ENCODE measurements around the gene RPN2.
"Not testable (repeated sequence)": the region's sequence is repeated elsewhere in the genome, so short reads cannot be mapped to it uniquely, and the experiment has no call there.

RPN2 gene

DNA sequence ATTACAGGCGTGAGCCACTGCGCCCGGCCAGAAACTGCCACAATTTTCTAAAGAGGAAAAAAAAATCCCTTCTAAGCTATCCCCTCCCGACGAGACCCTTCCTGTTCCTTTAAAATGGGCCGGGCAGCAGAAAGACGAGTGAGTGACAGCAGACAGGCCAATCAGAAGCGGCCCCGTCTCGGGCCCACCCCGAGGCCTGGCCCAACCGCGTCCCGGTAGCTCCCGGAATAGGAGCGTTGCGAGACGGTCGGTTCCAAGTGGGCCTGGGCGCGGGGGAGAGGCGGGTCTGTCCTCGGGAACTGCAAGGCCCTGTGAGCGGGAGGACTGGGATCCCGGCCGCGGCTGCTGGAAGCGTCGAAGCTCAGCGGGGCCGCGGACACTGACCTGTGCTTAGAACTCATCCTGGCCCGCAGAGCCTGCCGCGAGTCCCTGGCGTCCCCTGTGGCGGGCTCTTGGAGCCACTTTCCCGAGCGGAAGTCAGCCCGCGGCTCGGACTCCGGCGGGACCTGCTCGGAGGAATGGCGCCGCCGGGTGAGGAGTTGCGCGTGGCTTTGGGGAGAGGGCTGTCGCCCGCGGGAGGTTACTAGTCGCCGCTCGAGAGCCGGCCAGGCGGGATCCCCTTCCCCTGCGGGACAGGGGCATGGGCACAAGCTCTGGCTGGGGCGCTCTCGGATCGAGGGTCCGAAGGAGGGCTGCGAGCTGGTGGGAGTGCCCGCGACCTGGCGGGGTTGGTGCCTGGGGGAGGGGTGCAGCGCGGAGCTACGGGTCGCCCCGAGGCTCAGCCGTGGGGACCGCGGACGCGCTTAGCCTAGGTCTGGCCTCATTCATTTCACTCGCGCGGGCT is at the start of gene RPN2, which contains the start of gene MROH8:
Gene RPN2, plus strand, starts transcription at position 492 of the 844 bp plus-strand sequence. Its CDS starts 27 bp downstream, at position 519.
Gene MROH8, minus strand, starts transcription at position 710 of the 844 bp plus-strand sequence.
- H3K4me3 ChIP-seq (ENCODE audit: low read length), result peak within 1 kb of the TSS; percentile 38
- no peaks in the 10 kb centered on the region for H3K27me3 ChIP-seq (ENCODE audit: control insufficient read depth, insufficient read depth, low read length)
- H3K4me1 ChIP-seq (ENCODE audit: control insufficient read depth, insufficient read depth, low read length), result no peaks in the 10 kb centered on the region
- no peaks in the 10 kb centered on the region for H3K36me3 ChIP-seq (ENCODE audit: control insufficient read depth, insufficient read depth, low read length)
- no peaks in the 10 kb centered on the region for H3K9me3 ChIP-seq (ENCODE audit: control insufficient read depth, low read length)
- peak within 1 kb of the TSS; percentile 84 for H3K9ac ChIP-seq (ENCODE audit: low read length)

DNA sequence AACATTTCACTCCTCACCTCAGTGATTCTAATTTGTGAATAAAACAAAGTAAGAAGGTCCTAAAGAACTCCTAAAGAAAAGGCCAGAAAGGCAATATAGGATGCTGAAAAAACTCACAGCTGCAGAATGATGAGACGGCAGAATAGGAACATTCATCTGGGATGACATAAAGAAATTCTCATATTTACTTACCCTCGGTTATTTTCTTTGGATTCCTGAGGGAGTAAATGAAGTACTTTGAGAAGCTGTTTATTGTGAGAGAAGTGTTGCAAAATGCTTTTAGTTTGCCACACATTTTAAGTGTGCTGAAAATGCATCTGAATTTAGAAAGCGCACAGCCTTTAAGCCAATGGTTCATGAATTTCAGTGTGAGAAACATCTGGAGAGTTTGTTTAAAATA is 47.6 kb upstream of the RPN2 start:
- Histone ChIP-seq H3K27me3 (ENCODE audit: control insufficient read depth, insufficient read depth, low read length) (no peaks in the 10 kb centered on the region), H3K4me3 (ENCODE audit: low read length) (no peak overlapping the region), H3K4me1 (ENCODE audit: control insufficient read depth, insufficient read depth, low read length) (no peaks in the 10 kb centered on the region), H3K9me3 (ENCODE audit: control insufficient read depth, low read length) (no peaks in the 10 kb centered on the region), H3K36me3 (ENCODE audit: control insufficient read depth, insufficient read depth, low read length) (no peaks in the 10 kb centered on the region), H3K9ac (ENCODE audit: low read length) (no peak overlapping the region)

GRCh38 chr20:37133952-37134351 is 45.2 kb upstream of the RPN2 start:
- Histone ChIP-seq H3K36me3 (ENCODE audit: control insufficient read depth, insufficient read depth, low read length) (no peaks in the 10 kb centered on the region), H3K9ac (ENCODE audit: low read length) (no peak overlapping the region), H3K4me3 (ENCODE audit: low read length) (no peak overlapping the region), H3K4me1 (ENCODE audit: control insufficient read depth, insufficient read depth, low read length) (no peaks in the 10 kb centered on the region), H3K27me3 (ENCODE audit: control insufficient read depth, insufficient read depth, low read length) (no peaks in the 10 kb centered on the region), H3K9me3 (ENCODE audit: control insufficient read depth, low read length) (no peaks in the 10 kb centered on the region)

- H3K9me3 ChIP-seq (ENCODE audit: control insufficient read depth, low read length), result no peaks in the 10 kb centered on the region
- H3K36me3 ChIP-seq (ENCODE audit: control insufficient read depth, insufficient read depth, low read length), result no peaks in the 10 kb centered on the region
- no peak overlapping the region for H3K4me3 ChIP-seq (ENCODE audit: low read length)
- H3K27me3 ChIP-seq (ENCODE audit: control insufficient read depth, insufficient read depth, low read length), result no peaks in the 10 kb centered on the region
- H3K4me1 ChIP-seq (ENCODE audit: control insufficient read depth, insufficient read depth, low read length), result no peaks in the 10 kb centered on the region
- H3K9ac ChIP-seq (ENCODE audit: low read length), result no peak overlapping the region
Observed at GRCh38 chr20:37137547-37137946, 41.6 kb upstream of the RPN2 start.

- Histone ChIP-seq H3K27me3 (ENCODE audit: control insufficient read depth, insufficient read depth, low read length) (no peaks in the 10 kb centered on the region), H3K36me3 (ENCODE audit: control insufficient read depth, insufficient read depth, low read length) (no peaks in the 10 kb centered on the region), H3K4me1 (ENCODE audit: control insufficient read depth, insufficient read depth, low read length) (no peaks in the 10 kb centered on the region), H3K4me3 (ENCODE audit: low read length) (no peak overlapping the region), H3K9ac (ENCODE audit: low read length) (no peak overlapping the region), H3K9me3 (ENCODE audit: control insufficient read depth, low read length) (no peaks in the 10 kb centered on the region)
Observed at GRCh38 chr20:37142708-37143107, 36.4 kb upstream of the RPN2 start.

- no peaks in the 10 kb centered on the region for H3K9me3 ChIP-seq (ENCODE audit: control insufficient read depth, low read length)
- no peak overlapping the region for H3K4me3 ChIP-seq (ENCODE audit: low read length)
- no peaks in the 10 kb centered on the region for H3K4me1 ChIP-seq (ENCODE audit: control insufficient read depth, insufficient read depth, low read length)
- no peak overlapping the region for H3K9ac ChIP-seq (ENCODE audit: low read length)
- no peaks in the 10 kb centered on the region for H3K36me3 ChIP-seq (ENCODE audit: control insufficient read depth, insufficient read depth, low read length)
- H3K27me3 ChIP-seq (ENCODE audit: control insufficient read depth, insufficient read depth, low read length), result no peaks in the 10 kb centered on the region
Observed at GRCh38 chr20:37144856-37145404, 34.2 kb upstream of the RPN2 start.

- Histone ChIP-seq H3K27me3 (ENCODE audit: control insufficient read depth, insufficient read depth, low read length) (no peaks in the 10 kb centered on the region), H3K4me1 (ENCODE audit: control insufficient read depth, insufficient read depth, low read length) (no peaks in the 10 kb centered on the region), H3K9ac (ENCODE audit: low read length) (no peak overlapping the region), H3K4me3 (ENCODE audit: low read length) (no peak overlapping the region), H3K9me3 (ENCODE audit: control insufficient read depth, low read length) (no peaks in the 10 kb centered on the region), H3K36me3 (ENCODE audit: control insufficient read depth, insufficient read depth, low read length) (no peaks in the 10 kb centered on the region)
Observed at GRCh38 chr20:37147250-37147649, 31.9 kb upstream of the RPN2 start.

DNA sequence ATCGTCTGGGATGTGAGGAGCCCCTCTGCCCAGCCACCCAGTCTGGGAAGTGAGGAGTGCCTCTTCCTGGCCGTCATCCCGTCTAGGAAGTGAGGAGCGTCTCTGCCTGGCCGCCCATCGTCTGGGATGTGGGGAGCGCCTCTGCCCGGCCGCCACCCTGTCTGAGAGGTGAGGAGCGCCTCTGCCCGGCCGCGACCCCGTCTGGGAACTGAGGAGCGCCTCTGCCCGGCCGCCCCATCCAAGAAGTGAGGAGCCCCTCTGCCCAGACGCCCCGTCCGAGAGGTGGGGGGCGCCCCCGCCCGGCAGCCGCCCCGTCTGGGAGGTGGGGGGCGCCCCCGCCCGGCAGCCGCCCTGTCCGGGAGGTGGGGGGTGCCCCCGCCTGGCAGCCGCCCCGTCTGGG is 28.3 kb upstream of the RPN2 start:
- not testable (repeated sequence) for H3K27me3 ChIP-seq (ENCODE audit: control insufficient read depth, insufficient read depth, low read length); H3K4me3 ChIP-seq (ENCODE audit: low read length); H3K36me3 ChIP-seq (ENCODE audit: control insufficient read depth, insufficient read depth, low read length); H3K9ac ChIP-seq (ENCODE audit: low read length); H3K9me3 ChIP-seq (ENCODE audit: control insufficient read depth, low read length); H3K4me1 ChIP-seq (ENCODE audit: control insufficient read depth, insufficient read depth, low read length)

GRCh38 chr20:37151529-37151928 is 27.6 kb upstream of the RPN2 start:
- no peak overlapping the region for H3K4me3 ChIP-seq (ENCODE audit: low read length)
- no peaks in the 10 kb centered on the region for H3K27me3 ChIP-seq (ENCODE audit: control insufficient read depth, insufficient read depth, low read length)
- no peaks in the 10 kb centered on the region for H3K4me1 ChIP-seq (ENCODE audit: control insufficient read depth, insufficient read depth, low read length)
- no peaks in the 10 kb centered on the region for H3K9me3 ChIP-seq (ENCODE audit: control insufficient read depth, low read length)
- H3K9ac ChIP-seq (ENCODE audit: low read length), result no peak overlapping the region
- no peaks in the 10 kb centered on the region for H3K36me3 ChIP-seq (ENCODE audit: control insufficient read depth, insufficient read depth, low read length)

DNA sequence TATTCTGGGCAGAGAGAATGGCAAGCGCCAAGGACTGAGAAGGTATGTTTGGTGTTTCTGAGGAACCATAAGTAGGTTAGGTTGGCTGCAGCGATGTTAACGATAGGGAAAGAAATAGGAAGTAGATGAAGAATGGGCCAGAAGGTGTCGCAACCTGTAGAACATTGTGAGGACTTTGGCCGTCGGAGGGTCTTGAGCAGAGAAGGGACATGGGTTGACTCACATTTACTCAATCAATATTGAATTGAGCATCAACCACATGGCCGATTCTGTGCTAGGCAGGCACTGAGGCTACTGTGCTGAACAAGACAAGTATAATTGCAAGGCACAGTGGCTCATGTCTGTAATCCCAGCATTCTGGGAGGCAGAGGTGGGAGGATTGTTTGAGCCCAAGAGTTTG is 26.8 kb upstream of the RPN2 start:
- no peak overlapping the region for H3K4me3 ChIP-seq (ENCODE audit: low read length)
- H3K27me3 ChIP-seq (ENCODE audit: control insufficient read depth, insufficient read depth, low read length), result no peaks in the 10 kb centered on the region
- no peak overlapping the region for H3K9ac ChIP-seq (ENCODE audit: low read length)
- H3K4me1 ChIP-seq (ENCODE audit: control insufficient read depth, insufficient read depth, low read length), result no peaks in the 10 kb centered on the region
- H3K36me3 ChIP-seq (ENCODE audit: control insufficient read depth, insufficient read depth, low read length), result no peaks in the 10 kb centered on the region
- no peaks in the 10 kb centered on the region for H3K9me3 ChIP-seq (ENCODE audit: control insufficient read depth, low read length)

GRCh38 chr20:37154684-37155298 is 24.3 kb upstream of the RPN2 start:
- H3K36me3 ChIP-seq (ENCODE audit: control insufficient read depth, insufficient read depth, low read length), result no peaks in the 10 kb centered on the region
- no peaks in the 10 kb centered on the region for H3K9me3 ChIP-seq (ENCODE audit: control insufficient read depth, low read length)
- H3K27me3 ChIP-seq (ENCODE audit: control insufficient read depth, insufficient read depth, low read length), result no peaks in the 10 kb centered on the region
- no peak overlapping the region for H3K4me3 ChIP-seq (ENCODE audit: low read length)
- H3K9ac ChIP-seq (ENCODE audit: low read length), result no peak overlapping the region
- no peaks in the 10 kb centered on the region for H3K4me1 ChIP-seq (ENCODE audit: control insufficient read depth, insufficient read depth, low read length)

GRCh38 chr20:37155987-37156386 is 23.1 kb upstream of the RPN2 start:
- no peaks in the 10 kb centered on the region for H3K4me1 ChIP-seq (ENCODE audit: control insufficient read depth, insufficient read depth, low read length)
- H3K4me3 ChIP-seq (ENCODE audit: low read length), result no peak overlapping the region
- no peak overlapping the region for H3K9ac ChIP-seq (ENCODE audit: low read length)
- no peaks in the 10 kb centered on the region for H3K9me3 ChIP-seq (ENCODE audit: control insufficient read depth, low read length)
- no peaks in the 10 kb centered on the region for H3K36me3 ChIP-seq (ENCODE audit: control insufficient read depth, insufficient read depth, low read length)
- H3K27me3 ChIP-seq (ENCODE audit: control insufficient read depth, insufficient read depth, low read length), result no peaks in the 10 kb centered on the region
